Activated T-helper 2 cell treated with anti-CD3 and anti-CD28 coated beads, Interferon-gamma antibody, Interleukin-2, Interleukin-4, amounts not matched to agents 10 μg/mL and 5 μg/mL and 100 μg/mL, durations not matched to agents 14 hours and 24 hours and 36 hours (primary cell): ENCODE measurements around the gene TUBG1. TPM values are rescaled to one million over a fixed set of nuclear protein-coding genes. Genes with fewer than 3 reads are reported as not detected.
"Not testable (repeated sequence)": the region's sequence is repeated elsewhere in the genome, so short reads cannot be mapped to it uniquely, and the experiment has no call there.

Experiments
- DNase-seq: peaks from one replicate; pipeline ENCODE4 v3.0.0; 2021; ENCODE audit warnings: low spot score
- H3K27ac Mint-ChIP-seq: one replicate; pipeline ENCODE4 v1.8.0; 2021; ENCODE audit warnings: mixed read lengths
- H3K27me3 Mint-ChIP-seq: one replicate; pipeline ENCODE4 v1.8.0; 2021; ENCODE audit warnings: low read depth, mixed read lengths
- H3K36me3 Mint-ChIP-seq: one replicate; pipeline ENCODE4 v1.8.0; 2021; ENCODE audit warnings: low read depth, mixed read lengths
- H3K4me1 Mint-ChIP-seq: one replicate; pipeline ENCODE4 v1.8.0; 2021; ENCODE audit warnings: low read depth, mixed read lengths
- H3K4me3 Mint-ChIP-seq: one replicate; pipeline ENCODE4 v1.8.0; 2021; ENCODE audit warnings: low read depth, mild to moderate bottlenecking, moderate library complexity, mixed read lengths
- H3K9me3 Mint-ChIP-seq: one replicate; pipeline ENCODE4 v1.8.0; 2021; ENCODE audit warnings: mixed read lengths
- intact Hi-C: fragments of 100-400 bp; cut with micrococcal nuclease; formaldehyde crosslinking; loops from one replicate; pipeline ENCODE4 v1.15.1; 2023
- total RNA-seq: library from RNA; stranded (reverse); gene quantifications from 2 replicates; pipeline ENCODE4 v1.2.3, GENCODE V29; 2022

Gene TUBG1
- total RNA-seq, 1 donor from 2014 or later: 94.9 TPM

DNA sequence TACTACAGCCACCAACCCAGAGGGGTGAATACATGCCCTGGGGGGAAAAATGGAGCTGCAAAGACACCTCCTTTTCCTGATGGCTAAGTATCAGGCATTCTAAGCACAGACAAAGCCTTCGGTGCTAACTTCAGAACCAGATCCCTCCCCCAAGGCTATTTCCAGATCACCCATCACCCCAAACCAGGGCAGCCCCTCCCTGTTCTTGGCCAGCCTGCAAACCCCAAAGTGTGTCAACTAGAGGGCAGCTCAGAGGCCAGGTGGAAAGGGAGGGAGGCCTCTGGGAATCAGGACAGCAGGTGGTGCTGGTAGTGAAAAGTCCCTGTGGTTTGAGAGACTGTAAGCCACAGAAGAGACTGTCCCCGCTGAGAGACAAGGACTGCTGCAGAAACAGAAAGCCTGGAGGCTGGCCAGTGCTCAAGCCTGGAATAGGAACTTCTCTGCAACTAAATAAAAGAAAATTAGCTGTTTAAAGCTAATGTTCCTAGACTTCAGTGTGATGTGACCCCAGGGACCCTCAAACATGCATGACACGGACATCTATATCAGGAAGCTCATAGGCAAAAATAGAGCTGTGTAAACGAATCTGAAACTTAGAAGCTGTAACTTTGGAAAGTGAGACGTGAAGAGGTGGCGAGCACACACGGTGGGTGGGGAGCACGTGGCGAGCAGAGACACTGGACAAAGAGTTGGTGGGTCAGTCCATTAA is 9.1 kb downstream of the TUBG1 start:
- Mint-ChIP-seq H3K27me3 (peaks cover 5% of the 10 kb centered on the region), H3K27ac (no peak overlapping the region), H3K4me1 (peaks cover 7% of the 10 kb centered on the region), H3K9me3 (no peaks in the 10 kb centered on the region), H3K36me3 (peaks cover 24% of the 10 kb centered on the region), H3K4me3 (no peak overlapping the region)
- no peak for DNase-seq
- intact Hi-C loops: no loop called here

DNA sequence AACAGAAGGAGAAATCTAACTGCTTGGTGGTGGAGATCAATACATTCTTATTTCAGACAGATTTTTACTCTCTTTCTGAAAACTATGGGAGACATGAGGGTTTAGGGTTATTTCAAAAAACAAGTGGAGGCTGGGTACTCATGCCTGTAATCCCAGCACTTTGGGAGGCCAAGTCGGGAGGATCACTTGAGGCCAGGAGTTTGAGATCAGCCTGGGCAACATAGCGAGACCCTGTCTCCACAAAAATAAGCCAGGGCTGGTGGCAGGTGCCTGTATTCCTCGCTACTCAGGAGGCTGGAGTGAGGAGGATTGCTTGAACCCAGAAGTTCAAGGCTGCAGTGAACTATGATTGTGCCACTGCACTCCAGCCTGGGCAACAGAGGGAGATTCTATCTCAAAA is 12.5 kb downstream of the TUBG1 start:
- intact Hi-C loops, H3K27me3 Mint-ChIP-seq, H3K27ac Mint-ChIP-seq, H3K4me3 Mint-ChIP-seq, H3K9me3 Mint-ChIP-seq, H3K36me3 Mint-ChIP-seq, H3K4me1 Mint-ChIP-seq, DNase-seq: not testable (repeated sequence)

DNA sequence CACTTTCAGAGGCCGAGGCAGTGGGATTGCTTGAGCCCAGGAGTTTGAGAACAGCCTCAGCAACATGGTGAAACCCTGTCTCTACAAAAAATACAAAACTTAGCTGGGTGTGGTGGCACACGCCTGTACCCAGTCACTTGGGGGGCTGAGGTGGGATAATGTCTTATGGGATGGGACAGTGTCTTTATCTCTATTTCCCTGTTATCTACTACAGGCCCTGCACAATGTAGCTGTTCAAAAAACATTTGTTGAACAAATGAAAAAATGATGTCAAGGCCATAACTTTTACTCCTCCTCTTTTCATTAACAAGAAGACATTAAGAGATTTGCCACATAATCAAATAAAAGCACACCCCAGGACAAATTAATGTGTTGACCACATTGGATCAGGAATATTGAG is 13.8 kb downstream of the TUBG1 start:
- intact Hi-C loops: no loop called here
- H3K9me3 Mint-ChIP-seq: no peaks in the 10 kb centered on the region

DNA sequence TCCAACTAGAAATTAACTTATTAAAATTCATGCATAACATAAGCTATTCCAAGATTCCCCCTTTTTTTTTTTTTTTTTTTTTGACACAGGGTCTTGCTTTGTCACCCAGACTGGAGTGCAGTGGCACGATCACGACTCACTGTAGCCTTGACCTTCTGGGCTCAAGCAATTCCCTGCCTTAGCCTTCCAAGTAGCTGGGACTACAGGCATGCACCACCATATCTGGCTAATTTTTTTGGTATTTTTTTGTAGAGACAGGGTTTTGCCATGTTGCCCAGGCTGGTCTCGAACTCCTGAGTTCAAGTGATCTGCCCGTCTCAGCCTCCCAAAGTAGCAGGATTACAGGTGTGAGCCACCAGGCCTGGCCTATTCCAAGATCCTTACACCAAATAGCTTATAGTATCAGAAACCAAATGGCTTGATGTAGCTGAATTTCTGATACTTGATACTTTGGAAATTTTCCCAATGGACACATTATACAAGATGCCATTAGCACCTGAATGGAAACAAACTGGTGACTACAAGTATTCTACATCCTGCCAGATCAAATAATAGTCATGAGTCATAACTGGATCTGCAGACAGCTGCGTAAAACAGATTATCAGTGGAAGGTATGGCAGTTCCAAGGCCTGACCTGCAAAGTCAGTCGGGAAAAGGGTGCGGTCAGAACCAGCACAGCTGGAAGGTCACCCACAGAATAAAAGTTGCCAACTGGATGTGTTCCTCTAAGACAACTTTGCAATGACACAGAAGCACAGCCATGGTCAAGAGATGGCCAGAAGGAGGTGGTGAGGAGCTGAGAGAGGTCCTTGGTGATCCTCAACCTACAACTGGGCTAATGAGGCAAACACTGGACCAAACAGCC is 14.5 kb downstream of the TUBG1 start:
- no peaks in the 10 kb centered on the region for H3K36me3 Mint-ChIP-seq
- intact Hi-C loops: no loop called here
- no peaks in the 10 kb centered on the region for H3K9me3 Mint-ChIP-seq
- peaks cover 7% of the 10 kb centered on the region for H3K27me3 Mint-ChIP-seq
- peaks cover 2% of the 10 kb centered on the region for H3K4me1 Mint-ChIP-seq
- no peak overlapping the region for H3K4me3 Mint-ChIP-seq
- DNase-seq: no peak
- H3K27ac Mint-ChIP-seq: no peak overlapping the region

More for the DNA sequence above, 13.8 kb downstream of the TUBG1 start:
- peaks cover 7% of the 10 kb centered on the region for H3K27me3 Mint-ChIP-seq
- no peak for DNase-seq
- no peak overlapping the region for H3K27ac Mint-ChIP-seq
- H3K36me3 Mint-ChIP-seq: no peaks in the 10 kb centered on the region
- peaks cover 7% of the 10 kb centered on the region for H3K4me1 Mint-ChIP-seq
- H3K4me3 Mint-ChIP-seq: no peak overlapping the region

DNA sequence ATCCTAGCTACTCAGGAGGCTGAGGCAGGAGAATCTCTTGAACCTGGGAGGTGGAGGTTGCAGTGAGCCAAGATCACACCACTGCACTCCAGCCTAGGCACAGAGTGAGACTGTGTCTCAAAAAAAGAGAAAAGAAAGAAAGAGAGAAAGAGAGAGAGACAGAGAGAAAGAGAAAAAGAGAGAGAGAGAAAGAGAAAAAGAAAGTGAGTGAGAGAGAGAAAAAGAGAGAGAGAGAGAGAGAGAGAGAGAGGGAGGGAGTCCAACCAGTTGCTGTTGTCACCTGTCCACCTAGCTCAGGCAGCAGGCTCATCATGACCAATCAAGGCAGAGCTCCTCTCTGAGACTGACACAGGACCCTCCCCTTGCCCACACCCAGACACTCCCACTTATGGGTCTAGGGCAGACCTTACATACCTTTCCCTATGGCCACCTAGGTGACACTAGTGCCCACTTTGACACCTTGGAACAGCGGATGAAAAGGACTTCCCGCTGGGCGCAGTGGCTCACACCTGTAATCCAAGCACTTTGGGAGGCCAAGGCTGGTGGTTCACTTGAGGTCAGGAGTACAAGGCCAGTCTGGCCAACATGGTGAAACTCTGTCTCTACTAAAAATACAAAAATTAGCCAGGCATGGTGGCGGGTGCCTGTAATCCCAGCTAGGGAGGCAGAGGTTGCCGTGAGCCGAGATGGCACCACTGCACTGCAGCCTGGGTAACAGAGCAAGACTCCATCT is 17.7 kb downstream of the TUBG1 start:
- H3K4me1 Mint-ChIP-seq, H3K27me3 Mint-ChIP-seq, H3K4me3 Mint-ChIP-seq, H3K27ac Mint-ChIP-seq, intact Hi-C loops, DNase-seq, H3K9me3 Mint-ChIP-seq, H3K36me3 Mint-ChIP-seq: not testable (repeated sequence)

DNA sequence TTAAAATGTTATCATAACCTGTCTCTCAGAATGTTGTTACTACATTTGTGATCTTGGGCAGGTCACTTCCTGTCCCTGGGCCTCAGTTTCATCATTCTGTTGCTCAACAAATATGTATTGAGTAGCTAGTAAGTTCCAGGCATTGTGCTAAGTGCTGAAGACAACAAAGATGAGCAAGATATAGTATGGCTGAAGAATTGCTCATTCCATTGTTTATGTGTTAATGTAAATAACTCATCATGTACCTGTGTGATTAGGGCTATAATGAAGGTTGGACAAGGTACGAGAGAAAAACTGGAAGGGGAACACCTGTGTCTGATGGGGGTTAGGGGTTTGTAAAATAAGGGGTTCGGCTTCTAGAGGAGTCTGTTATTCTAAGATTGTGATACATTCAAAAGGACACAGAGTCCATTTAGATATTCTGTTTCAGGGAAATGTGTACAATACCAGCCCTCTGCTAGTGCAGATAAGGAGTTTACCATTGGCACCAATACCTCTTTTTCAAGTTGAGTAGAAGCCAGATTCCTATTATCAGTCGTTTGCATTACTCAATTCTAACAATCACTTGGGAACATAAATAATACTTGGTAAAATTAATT is 20.0 kb downstream of the TUBG1 start:
- peaks cover 2% of the 10 kb centered on the region for H3K27me3 Mint-ChIP-seq
- no peak overlapping the region for H3K27ac Mint-ChIP-seq
- no peak overlapping the region for H3K4me3 Mint-ChIP-seq
- intact Hi-C loops: no loop called here
- no peaks in the 10 kb centered on the region for H3K4me1 Mint-ChIP-seq
- DNase-seq: no peak
- H3K9me3 Mint-ChIP-seq: no peaks in the 10 kb centered on the region
- H3K36me3 Mint-ChIP-seq: no peaks in the 10 kb centered on the region

DNA sequence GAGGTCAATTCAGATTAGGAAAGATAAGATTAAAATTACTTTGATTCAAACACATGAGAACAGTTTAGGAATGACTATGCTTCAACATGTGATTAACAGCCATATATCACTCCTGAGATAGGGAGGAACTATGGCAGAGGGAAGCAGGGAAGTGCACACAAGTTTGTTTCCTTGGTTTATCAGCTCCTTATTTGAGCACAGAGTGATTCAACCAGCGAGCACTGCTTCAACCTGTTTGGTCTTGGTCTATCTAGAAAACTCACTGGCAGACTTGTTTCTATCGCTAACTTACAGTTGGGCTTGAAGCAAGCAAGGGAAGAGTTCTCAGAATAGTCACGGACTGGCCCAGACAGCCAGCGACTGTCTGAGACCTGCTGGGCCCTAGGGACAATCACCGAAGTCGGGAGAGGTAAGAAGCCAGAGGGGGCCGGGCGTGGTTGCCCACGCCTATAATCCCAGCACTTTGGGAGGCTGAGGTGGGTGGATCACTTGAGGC is 23.5 kb downstream of the TUBG1 start:
- Mint-ChIP-seq H3K27me3 (no peaks in the 10 kb centered on the region), H3K27ac (no peak overlapping the region), H3K4me1 (no peaks in the 10 kb centered on the region), H3K36me3 (no peaks in the 10 kb centered on the region), H3K9me3 (no peaks in the 10 kb centered on the region), H3K4me3 (no peak overlapping the region)
- intact Hi-C loops: no loop called here
- no peak for DNase-seq

DNA sequence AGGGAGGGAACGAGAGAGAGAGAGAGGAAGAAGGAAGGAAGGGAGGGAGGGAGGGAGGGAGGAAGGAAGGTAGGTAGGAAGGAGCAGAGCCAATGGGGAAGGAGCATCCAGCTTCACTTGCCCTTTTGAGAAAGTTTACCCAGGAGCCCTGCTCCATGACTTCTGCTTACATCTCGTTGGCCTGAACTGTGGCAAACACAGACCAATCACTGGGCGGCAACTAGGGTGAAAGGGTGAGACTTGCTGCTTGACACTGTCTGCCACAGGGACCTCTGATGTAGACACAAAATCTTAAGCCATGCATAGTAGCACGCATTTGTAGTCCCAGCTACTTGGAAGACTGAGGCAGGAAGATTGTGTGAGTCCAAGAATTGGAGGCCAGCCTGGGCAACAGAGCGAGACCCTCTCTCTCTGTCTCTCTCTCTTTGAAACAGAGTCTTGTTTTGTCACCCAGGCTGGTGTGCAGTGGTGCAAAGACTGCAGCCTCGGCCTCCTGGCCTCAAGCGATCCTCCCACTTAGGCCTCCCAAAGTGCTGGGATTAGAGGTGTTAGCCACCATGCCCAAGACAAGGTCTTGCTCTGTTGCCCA is 30.1 kb downstream of the TUBG1 start:
- Mint-ChIP-seq H3K9me3 (no peaks in the 10 kb centered on the region), H3K4me3 (no peak overlapping the region), H3K27me3 (peaks cover 14% of the 10 kb centered on the region), H3K36me3 (no peaks in the 10 kb centered on the region), H3K4me1 (no peaks in the 10 kb centered on the region), H3K27ac (no peak overlapping the region)
- intact Hi-C loops: no loop called here
- no peak for DNase-seq

DNA sequence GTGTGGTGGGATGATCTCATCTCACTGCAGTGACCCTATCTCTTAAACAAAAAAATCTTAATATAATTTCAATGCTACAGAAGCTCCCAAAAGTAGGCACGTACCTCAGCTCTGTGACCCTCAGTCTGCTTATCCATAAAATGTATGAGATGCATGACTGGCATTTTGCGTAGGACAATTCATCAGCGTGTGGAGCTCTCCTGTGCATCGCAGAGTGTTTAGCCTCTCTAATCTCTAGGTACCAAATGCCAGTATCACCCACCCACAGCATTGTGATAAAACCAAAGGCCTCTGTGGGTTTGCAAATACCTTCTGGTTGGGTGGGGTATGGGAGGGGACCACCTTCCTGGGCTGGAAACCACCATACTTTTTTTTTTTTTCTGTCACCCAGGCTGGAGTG is 30.6 kb downstream of the TUBG1 start:
- Mint-ChIP-seq H3K27me3 (peaks cover 14% of the 10 kb centered on the region), H3K4me1 (no peaks in the 10 kb centered on the region), H3K9me3 (no peaks in the 10 kb centered on the region), H3K27ac (no peak overlapping the region), H3K4me3 (no peak overlapping the region), H3K36me3 (no peaks in the 10 kb centered on the region)
- no peak for DNase-seq
- intact Hi-C loops: no loop called here

DNA sequence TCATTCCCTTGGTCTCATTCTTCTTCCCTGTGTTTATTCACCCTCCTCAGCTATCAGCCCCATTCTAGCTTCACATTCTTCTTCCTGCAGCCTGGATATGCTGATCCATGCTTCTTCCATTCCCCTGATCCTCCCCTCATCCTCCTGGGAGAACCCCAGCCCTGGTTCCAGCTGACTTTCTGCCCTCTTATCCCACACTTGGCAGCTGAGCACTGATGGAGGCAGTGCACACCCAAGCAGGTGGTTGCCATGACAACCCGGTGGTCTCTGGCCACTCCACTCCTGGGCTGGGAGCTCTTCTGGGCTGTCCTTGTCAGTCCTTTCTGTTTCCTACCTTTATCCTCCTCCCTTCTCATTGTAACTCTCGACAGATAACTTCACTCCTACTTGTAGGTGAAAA is 32.9 kb downstream of the TUBG1 start:
- Mint-ChIP-seq H3K36me3 (no peaks in the 10 kb centered on the region), H3K27ac (no peak overlapping the region), H3K4me1 (no peaks in the 10 kb centered on the region), H3K4me3 (no peak overlapping the region), H3K9me3 (no peaks in the 10 kb centered on the region), H3K27me3 (peaks cover 14% of the 10 kb centered on the region)
- DNase-seq: no peak
- intact Hi-C loops: no loop called here

DNA sequence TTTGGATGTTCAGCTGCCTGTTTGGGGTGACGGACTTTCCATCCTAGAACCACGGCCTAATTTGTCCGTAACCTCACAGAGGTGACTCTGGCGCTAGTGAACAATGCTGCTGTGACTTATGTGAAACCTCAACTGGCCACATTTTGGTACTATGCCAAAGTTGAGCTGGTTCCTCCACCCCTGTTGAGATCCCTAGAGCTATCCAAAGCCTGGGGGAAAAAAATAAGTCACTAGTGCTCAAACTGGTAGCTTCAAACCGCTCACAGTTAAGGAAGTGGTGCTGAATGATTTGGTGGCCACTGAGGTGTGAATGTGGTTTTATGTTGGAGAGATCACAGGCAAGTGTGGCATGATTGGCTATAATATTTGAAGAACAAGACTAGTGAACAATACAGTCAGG is 38.3 kb downstream of the TUBG1 start:
- DNase-seq: no peak
- Mint-ChIP-seq H3K36me3 (no peaks in the 10 kb centered on the region), H3K27ac (no peak overlapping the region), H3K9me3 (no peaks in the 10 kb centered on the region), H3K4me1 (no peaks in the 10 kb centered on the region), H3K27me3 (peaks cover 14% of the 10 kb centered on the region), H3K4me3 (no peak overlapping the region)
- intact Hi-C loops: no loop called here

DNA sequence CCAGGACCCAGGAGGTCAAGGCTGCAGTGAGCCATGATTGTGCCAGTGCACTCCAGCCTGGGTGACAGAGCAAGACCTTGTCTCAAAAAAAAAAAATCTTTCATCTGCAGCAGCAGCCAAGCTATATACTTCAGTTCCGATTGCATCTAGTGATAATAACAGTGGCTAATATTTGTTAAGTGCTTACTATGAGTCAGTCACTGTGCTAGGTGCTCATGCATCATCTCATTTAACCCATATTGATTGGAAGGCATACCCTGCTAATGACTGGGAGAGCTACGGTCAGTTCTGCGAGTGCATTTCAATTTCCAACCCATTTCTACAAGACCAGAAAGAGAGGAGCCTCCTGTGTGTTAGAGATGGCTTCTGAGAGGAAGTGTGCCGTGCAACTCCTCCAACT is 41.9 kb downstream of the TUBG1 start:
- intact Hi-C loops: no loop called here
- no peak overlapping the region for H3K4me3 Mint-ChIP-seq
- no peak overlapping the region for H3K27ac Mint-ChIP-seq
- no peaks in the 10 kb centered on the region for H3K9me3 Mint-ChIP-seq
- DNase-seq: no peak
- H3K27me3 Mint-ChIP-seq: peaks cover 32% of the 10 kb centered on the region
- no peaks in the 10 kb centered on the region for H3K36me3 Mint-ChIP-seq
- peaks cover 11% of the 10 kb centered on the region for H3K4me1 Mint-ChIP-seq
